A673 (cell line): ENCODE data around the gene FXYD4.

Experiments used
- CTCF ChIP-seq: fragments of 300-800, 200-600 bp; sonication (generic); conservative IDR thresholded peaks from 2 replicates; pipeline ENCODE4 v1.5.1; 2017; ENCODE audit warnings: low read depth, mild to moderate bottlenecking, antibody characterized with exemption, low read length, moderate library complexity, mixed read lengths
- EZH2 ChIP-seq: fragments of 200-600 bp; sonication (generic); IDR thresholded peaks from 2 replicates; pipeline ENCODE4 v1.6.1; 2017; ENCODE audit warnings: borderline replicate concordance, low read depth, mild to moderate bottlenecking, mixed read lengths, antibody characterized with exemption, low read length; ENCODE audit not compliant: poor library complexity, severe bottlenecking

- TF ChIP-seq CTCF, result no peak
- TF ChIP-seq EZH2, result no peak
Observed at GRCh38 chr10:43417950-43418768, 46.7 kb downstream of the FXYD4 start.
